HCT116 (cell line): ENCODE data around the gene THADA. TPM values are rescaled to one million over a fixed set of nuclear protein-coding genes. Genes with fewer than 3 reads are reported as not detected.

Source experiments
- ATAC-seq: fragments of 200-7000 bp; cut with Tn5 transposase; 2 replicates; pipeline ENCODE4 v1.9.1; 2020; ENCODE audit warnings: mild to moderate bottlenecking, moderate library complexity
- BruUV-seq: library from RNA; stranded (reverse); fragments of 400-500 nt; replicated peaks from 2 replicates; lab custom pipeline; 2021; lab: Mats Ljungman, UMichigan
- CTCF ChIA-PET: fragments of 300-600 bp; sonication (Branson Sonifier 250); formaldehyde crosslinking; loops from one replicate; lab custom pipeline; 2021; ENCODE audit warnings: antibody characterized with exemption; lab: Charles Lee
- POLR2A ChIA-PET: fragments of 300-600, 350-600 bp; sonication (Branson Sonifier 250); formaldehyde crosslinking; loops from one replicate; lab custom pipeline; 2021; ENCODE audit warnings: antibody characterized with exemption; lab: Charles Lee
- RAD21 ChIA-PET, 2 experiments: fragments of 300-600 bp; sonication (Branson Sonifier 250); formaldehyde crosslinking; loops; one replicate each; lab custom pipeline; 2023; ENCODE audit warnings: low total read pairs in 2 of 2; ENCODE audit not compliant: uncharacterized antibody in 2 of 2, unreplicated experiment in 2 of 2, low non-redundant PET in 1 of 2; lab: Charles Lee
- DNase-seq: peaks from one replicate; pipeline ENCODE4 v3.0.0-alpha.2; 2010; ENCODE audit warnings: low read depth, low spot score
- H2AFZ ChIP-seq: fragments of 200-600 bp; shearing (Covaris generic), sonication (generic); 2 replicates; pipeline ENCODE4 v1.6.1; 2017; ENCODE audit warnings: low read depth, mixed run types, mixed read lengths, antibody characterized with exemption, low read length; ENCODE audit not compliant: poor library complexity, severe bottlenecking
- H3K27ac ChIP-seq: 2 replicates; pipeline ENCODE4 v1.5.1; 2012; ENCODE audit warnings: low read depth, low read length
- H3K27me3 ChIP-seq: fragments of 200-600 bp; sonication (generic); 2 replicates; pipeline ENCODE4 v1.6.1; 2016; ENCODE audit warnings: mixed run types, low read length, mixed read lengths; ENCODE audit not compliant: insufficient read depth
- H3K36me3 ChIP-seq, 2 experiments: fragments of 200-500 bp in 1 of 2; fragments of 200-600 bp in 1 of 2; sonication (Bioruptor generic) in 1 of 2; sonication (generic) in 1 of 2; 2 replicates each; pipeline versions ENCODE4 v1.5.1 to v1.6.1; 2014 to 2016; ENCODE audit warnings: low read length in 2 of 2, inconsistent platforms in 1 of 2, mixed read lengths in 1 of 2, mixed run types in 1 of 2; ENCODE audit not compliant: insufficient read depth in 2 of 2, control insufficient read depth in 1 of 2
- H3K4me1 ChIP-seq, 2 experiments: fragments of 200-600 bp in 1 of 2; sonication (generic) in 1 of 2; 2 replicates each; pipeline versions ENCODE4 v1.5.1 to v1.6.1; 2012 to 2017; ENCODE audit warnings: low read length in 2 of 2, inconsistent platforms in 1 of 2, mild to moderate bottlenecking in 1 of 2, mixed read lengths in 1 of 2, mixed run types in 1 of 2, moderate library complexity in 1 of 2; ENCODE audit not compliant: insufficient read depth in 2 of 2, control insufficient read depth in 1 of 2
- H3K4me2 ChIP-seq: fragments of 200-600 bp; sonication (generic); 2 replicates; pipeline ENCODE4 v1.6.1; 2017; ENCODE audit warnings: mixed run types, low read length, mixed read lengths
- H3K4me3 ChIP-seq, 2 experiments: fragments of 200-600 bp in 1 of 2; sonication (generic) in 1 of 2; replicated peaks in 1 of 2; 2 replicates each; pipeline ENCODE4 v1.5.1; 2011 to 2016; ENCODE audit warnings: low read length in 2 of 2, control low read depth in 1 of 2, low read depth in 1 of 2, mild to moderate bottlenecking in 1 of 2, mixed read lengths in 1 of 2, mixed run types in 1 of 2
- H3K79me2 ChIP-seq: fragments of 200-600 bp; sonication (generic); 2 replicates; pipeline ENCODE4 v1.6.1; 2017; ENCODE audit warnings: mild to moderate bottlenecking, mixed run types, low read length, moderate library complexity, mixed read lengths; ENCODE audit not compliant: insufficient read depth
- H3K9ac ChIP-seq: fragments of 200-600 bp; sonication (generic); 2 replicates; pipeline ENCODE4 v1.6.1; 2016; ENCODE audit warnings: low read length, mixed read lengths
- H3K9me2 ChIP-seq: fragments of 200-600 bp; sonication (generic), shearing (Covaris generic); 2 replicates; pipeline ENCODE4 v1.6.1; 2017; ENCODE audit warnings: mixed run types, mild to moderate bottlenecking, moderate library complexity; ENCODE audit not compliant: insufficient read depth
- H3K9me3 ChIP-seq, 2 experiments: fragments of 200-500 bp in 1 of 2; fragments of 200-600 bp in 1 of 2; sonication (Bioruptor generic) in 1 of 2; sonication (generic) in 1 of 2; 2 replicates each; pipeline ENCODE4 v1.6.1; 2014 to 2017; ENCODE audit warnings: low read length in 2 of 2, mixed read lengths in 2 of 2, inconsistent platforms in 1 of 2, low read depth in 1 of 2, mild to moderate bottlenecking in 1 of 2, mixed run types in 1 of 2, moderate library complexity in 1 of 2; ENCODE audit not compliant: control insufficient read depth in 1 of 2, insufficient read depth in 1 of 2
- H4K20me1 ChIP-seq: fragments of 200-600 bp; sonication (generic), shearing (Covaris generic); 2 replicates; pipeline ENCODE4 v1.6.1; 2017; ENCODE audit warnings: mixed run types, mild to moderate bottlenecking, moderate library complexity; ENCODE audit not compliant: insufficient read depth
- CBX3 ChIP-seq: IDR thresholded peaks from 2 replicates; pipeline ENCODE4 v1.6.1; 2012; ENCODE audit warnings: low read depth
- CTCF ChIP-seq, 3 experiments: fragments of 200-600 bp in 1 of 3; sonication (generic) in 1 of 3; IDR thresholded peaks in 2 of 3; conservative IDR thresholded peaks in 1 of 3; 2 replicates each; pipeline ENCODE4 v1.5.1; 2012 to 2017; ENCODE audit warnings: low read depth in 2 of 3, low read length in 2 of 3, antibody characterized with exemption in 1 of 3, borderline replicate concordance in 1 of 3, control low read depth in 1 of 3, mild to moderate bottlenecking in 1 of 3, mixed read lengths in 1 of 3, mixed run types in 1 of 3, moderate library complexity in 1 of 3; ENCODE audit not compliant: insufficient read depth in 1 of 3
- JUND ChIP-seq: IDR thresholded peaks from 2 replicates; pipeline ENCODE4 v1.6.1; 2012
- POLR2A ChIP-seq: IDR thresholded peaks from 2 replicates; pipeline ENCODE4 v1.7.0; 2011; ENCODE audit warnings: borderline replicate concordance; ENCODE audit not compliant: insufficient read depth, insufficient read length; ENCODE audit errors: extremely low read depth
- POLR2AphosphoS5 ChIP-seq: IDR thresholded peaks from 2 replicates; pipeline ENCODE4 v1.6.1; 2011; ENCODE audit warnings: mild to moderate bottlenecking, low read depth, low read length, moderate library complexity
- SP1 ChIP-seq: IDR thresholded peaks from 2 replicates; pipeline ENCODE4 v1.6.1; 2012; ENCODE audit warnings: low read depth
- ZBTB33 ChIP-seq: IDR thresholded peaks from 2 replicates; pipeline ENCODE4 v1.6.1; 2011; ENCODE audit warnings: mild to moderate bottlenecking, low read length, moderate library complexity; ENCODE audit not compliant: insufficient replicate concordance; ENCODE audit errors: extremely low read depth
- ZNF274 ChIP-seq: fragments of 200-500 bp; sonication (Bioruptor generic); IDR thresholded peaks from 2 replicates; pipeline ENCODE4 v1.6.1; 2014; ENCODE audit warnings: mild to moderate bottlenecking, low read depth, low read length, inconsistent platforms
- intact Hi-C: fragments of 100-400 bp; cut with micrococcal nuclease; formaldehyde crosslinking; loops from 2 replicates; pipeline ENCODE4 v1.10.0; 2022
- total RNA-seq: library from RNA; stranded (reverse); gene quantifications from one replicate; pipeline ENCODE4 v1.2.1, GENCODE V29; 2021; ENCODE audit not compliant: unreplicated experiment

The THADA gene
- total RNA-seq, 1 experiment from 2014 or later = 30.7 TPM

GRCh38 chr2:43227830-43228281, 368.0 kb downstream of the THADA start:
- ATAC-seq = no peak
- H3K27me3 ChIP-seq = no peaks in the 10 kb centered on the region
- no peak overlapping the region for H2AFZ ChIP-seq
- no TSS peak for BruUV-seq
- intact Hi-C loops = loop anchor here (2.0 to 5.0 kb wide), 5 partner anchors 51 to 369 kb away; no protein-coding TSS in a partner anchor
- peaks cover 30 to 35% of the 10 kb centered on the region in 2 experiments for H3K4me1 ChIP-seq
- H3K4me2 ChIP-seq = peak overlapping the region; percentile 92
- H3K9ac ChIP-seq = peak overlapping the region; percentile 96
- no peaks in the 10 kb centered on the region for H3K9me2 ChIP-seq
- ChIA-PET CTCF (interaction anchor here (1.4 to 4.1 kb wide), 9 partner anchors 12 to 280 kb away, joined by 4 to 35 read pairs (median 11); no protein-coding TSS in a partner anchor), RAD21 (interaction anchor here (1.2 to 1.6 kb wide), 2 partner anchors 9 to 97 kb away, joined by 3 to 5 read pairs; no protein-coding TSS in a partner anchor), POLR2A (interaction anchor here (1.2 to 2.4 kb wide), 2 partner anchors 97 to 212 kb away, joined by 3 to 7 read pairs; no protein-coding TSS in a partner anchor)
- peak in 2 of 3 experiments; percentile 40 to 42; a peak in 1 of 6 replicates for TF ChIP-seq CTCF (IDR thresholded peaks at IDR 0.05 in 2 of 3, conservative IDR thresholded peaks at IDR 0.05 in 1 of 3; ENCODE audit: borderline replicate concordance in 1 of 3, insufficient read depth in 1 of 3, low read depth in 2 of 3, low read length in 2 of 3)
- TF ChIP-seq ZNF274 = no peak
- no peak for TF ChIP-seq POLR2AphosphoS5
- no peak for TF ChIP-seq CBX3
- TF ChIP-seq JUND = no peak
- TF ChIP-seq ZBTB33 = no peak
- TF ChIP-seq SP1 = no peak
- TF ChIP-seq POLR2A = no peak
- peaks cover 31% of the 10 kb centered on the region for H3K79me2 ChIP-seq
- no peaks in the 10 kb centered on the region for H3K9me3 ChIP-seq
- H3K4me3 ChIP-seq = peak overlapping the region; percentile 70 to 84
- no peaks in the 10 kb centered on the region for H4K20me1 ChIP-seq
- H3K36me3 ChIP-seq = peaks cover 10 to 16% of the 10 kb centered on the region in 2 experiments; a peak in 3 of 4 replicates
- no peak for DNase-seq
- peak overlapping the region; percentile 93 for H3K27ac ChIP-seq
